GM12873 (cell line): ENCODE results near the gene MCFD2.

ENCODE experiments used
- TF ChIP-seq, protein P1 (sequence below): IDR thresholded peaks from 2 replicates; pipeline ENCODE4 v1.5.1; 2012; ENCODE audit warnings: low read depth, mild to moderate bottlenecking, moderate library complexity, low read length, control low read depth; ENCODE audit not compliant: insufficient read depth; ENCODE audit errors: missing control alignments

The MCFD2 gene

DNA sequence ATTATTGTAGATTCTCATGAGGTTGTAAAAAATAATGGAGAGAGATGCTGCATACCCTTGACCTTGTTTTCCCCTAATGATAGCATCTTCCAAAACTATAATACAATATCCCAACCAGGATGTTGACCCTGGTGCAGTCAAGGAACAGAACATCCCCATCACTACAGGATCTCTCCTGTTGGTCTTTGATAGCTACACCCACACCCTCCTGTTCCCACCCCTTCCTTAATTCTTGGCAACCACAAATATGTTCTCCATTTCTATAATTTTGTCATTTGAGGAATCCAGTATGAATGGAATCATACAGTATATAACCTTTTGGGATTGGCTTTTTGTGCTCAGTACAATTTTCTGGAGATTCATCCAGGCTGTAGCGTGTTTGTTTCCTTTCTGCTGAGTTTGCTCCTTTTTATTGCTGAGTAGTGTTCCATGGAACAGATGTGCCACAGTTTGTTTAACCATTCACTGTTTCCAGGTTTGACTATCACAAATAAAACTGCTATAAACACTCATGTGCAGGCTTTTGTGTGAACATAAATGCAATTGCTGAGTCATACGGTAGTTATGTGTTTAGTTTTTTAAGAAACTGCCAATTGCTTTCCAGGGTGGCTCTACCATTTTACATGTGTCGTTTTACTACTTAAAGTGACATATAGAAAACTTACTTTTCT, 22.2 kb downstream of the MCFD2 start:
- TF ChIP-seq, protein P1, sequence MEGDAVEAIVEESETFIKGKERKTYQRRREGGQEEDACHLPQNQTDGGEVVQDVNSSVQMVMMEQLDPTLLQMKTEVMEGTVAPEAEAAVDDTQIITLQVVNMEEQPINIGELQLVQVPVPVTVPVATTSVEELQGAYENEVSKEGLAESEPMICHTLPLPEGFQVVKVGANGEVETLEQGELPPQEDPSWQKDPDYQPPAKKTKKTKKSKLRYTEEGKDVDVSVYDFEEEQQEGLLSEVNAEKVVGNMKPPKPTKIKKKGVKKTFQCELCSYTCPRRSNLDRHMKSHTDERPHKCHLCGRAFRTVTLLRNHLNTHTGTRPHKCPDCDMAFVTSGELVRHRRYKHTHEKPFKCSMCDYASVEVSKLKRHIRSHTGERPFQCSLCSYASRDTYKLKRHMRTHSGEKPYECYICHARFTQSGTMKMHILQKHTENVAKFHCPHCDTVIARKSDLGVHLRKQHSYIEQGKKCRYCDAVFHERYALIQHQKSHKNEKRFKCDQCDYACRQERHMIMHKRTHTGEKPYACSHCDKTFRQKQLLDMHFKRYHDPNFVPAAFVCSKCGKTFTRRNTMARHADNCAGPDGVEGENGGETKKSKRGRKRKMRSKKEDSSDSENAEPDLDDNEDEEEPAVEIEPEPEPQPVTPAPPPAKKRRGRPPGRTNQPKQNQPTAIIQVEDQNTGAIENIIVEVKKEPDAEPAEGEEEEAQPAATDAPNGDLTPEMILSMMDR: no peak

DNA sequence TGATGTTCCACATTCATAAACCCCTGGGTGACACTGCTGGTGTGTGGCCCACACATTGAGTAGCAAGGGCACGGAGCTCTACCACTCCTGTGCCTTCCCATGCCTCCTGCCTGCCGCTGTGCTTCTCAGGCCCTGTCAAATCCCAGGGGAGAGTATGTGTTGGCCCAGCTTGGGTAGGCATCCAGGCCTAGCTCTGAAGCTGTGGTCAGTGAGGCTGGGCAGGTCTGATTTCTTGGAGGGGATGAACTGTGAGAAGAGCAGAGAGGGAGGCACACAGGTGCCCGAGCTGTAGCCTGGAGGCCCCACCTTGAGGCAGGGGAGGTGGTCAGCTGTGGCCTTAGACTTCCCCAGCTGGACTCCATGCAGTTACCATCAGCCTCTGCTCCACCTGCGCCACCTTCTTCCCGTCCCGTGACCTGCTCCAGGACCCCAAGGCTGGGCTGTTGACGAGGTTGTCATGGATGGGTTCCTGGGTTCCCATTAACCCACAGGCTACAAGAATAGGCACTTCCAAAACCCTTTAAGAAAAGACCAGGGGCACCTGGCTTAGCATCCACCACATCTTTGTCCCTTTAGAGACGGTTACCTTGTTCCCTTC, 23.6 kb downstream of the MCFD2 start:
- TF ChIP-seq, protein P1: no peak

DNA sequence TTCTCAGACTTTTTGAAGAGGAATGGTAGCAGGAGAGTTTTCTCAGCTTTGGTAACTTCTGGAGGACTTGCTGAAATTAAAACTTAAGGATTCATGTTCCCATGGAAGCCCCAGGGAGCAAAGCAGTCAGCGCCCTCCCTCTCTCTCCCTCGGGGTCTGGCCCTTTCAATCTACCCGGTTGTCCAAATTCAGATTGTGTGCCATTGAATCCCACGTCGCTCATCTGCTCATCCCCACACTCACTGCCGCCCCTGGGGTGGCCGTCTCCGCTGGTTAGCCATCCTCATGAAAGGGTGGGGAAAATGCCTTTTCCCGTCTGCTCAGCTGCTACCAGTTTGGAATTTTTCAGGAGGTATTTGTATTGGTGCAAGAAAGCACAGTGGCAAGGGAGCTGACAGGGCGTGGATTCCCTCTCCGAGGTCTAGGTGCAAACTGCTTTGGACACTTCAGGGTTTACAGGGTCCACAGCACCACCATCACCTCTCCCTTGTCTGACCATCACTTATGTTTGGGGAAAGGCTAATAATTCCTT, 27.1 kb downstream of the MCFD2 start:
- TF ChIP-seq, protein P1: no peak

DNA sequence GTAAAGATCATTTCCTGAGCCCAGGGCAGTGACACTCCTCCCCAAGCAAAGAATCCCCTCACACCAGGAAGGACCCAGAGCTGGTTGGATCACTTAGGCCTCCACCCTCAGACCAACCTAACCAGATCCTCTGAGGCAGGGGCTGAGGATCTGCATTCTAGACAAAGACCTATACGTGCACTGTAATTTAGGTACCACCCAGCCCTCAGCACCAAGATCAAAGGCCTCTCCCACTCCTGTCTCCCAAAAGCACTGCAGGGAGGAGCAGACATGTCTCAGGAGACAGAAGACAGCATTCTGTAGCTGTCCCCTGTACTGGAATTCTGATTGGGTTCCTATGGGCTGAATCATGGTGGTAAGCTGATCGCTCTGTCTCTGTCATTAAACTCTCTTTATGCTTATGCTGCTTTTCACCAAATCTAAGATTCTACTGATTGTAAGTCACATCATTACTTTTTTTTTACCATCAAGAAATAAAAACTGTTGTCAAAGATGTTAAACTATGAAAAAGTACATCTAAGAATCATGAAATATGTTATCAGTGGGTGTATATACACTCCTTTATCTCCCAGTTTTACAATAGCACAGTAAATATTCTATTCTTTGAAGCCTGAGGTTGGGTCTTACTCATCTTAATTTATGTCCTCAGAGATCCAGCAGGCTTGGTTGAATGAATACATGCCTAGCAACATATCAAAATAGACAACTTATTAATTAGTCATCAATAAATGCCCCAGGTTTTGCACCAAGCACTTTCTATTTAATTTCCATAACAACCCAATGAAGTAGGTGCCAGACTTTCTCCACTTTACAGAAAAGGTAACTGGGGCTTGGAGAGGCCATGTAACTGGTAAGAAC, 28.3 kb downstream of the MCFD2 start:
- TF ChIP-seq, protein P1: no peak

DNA sequence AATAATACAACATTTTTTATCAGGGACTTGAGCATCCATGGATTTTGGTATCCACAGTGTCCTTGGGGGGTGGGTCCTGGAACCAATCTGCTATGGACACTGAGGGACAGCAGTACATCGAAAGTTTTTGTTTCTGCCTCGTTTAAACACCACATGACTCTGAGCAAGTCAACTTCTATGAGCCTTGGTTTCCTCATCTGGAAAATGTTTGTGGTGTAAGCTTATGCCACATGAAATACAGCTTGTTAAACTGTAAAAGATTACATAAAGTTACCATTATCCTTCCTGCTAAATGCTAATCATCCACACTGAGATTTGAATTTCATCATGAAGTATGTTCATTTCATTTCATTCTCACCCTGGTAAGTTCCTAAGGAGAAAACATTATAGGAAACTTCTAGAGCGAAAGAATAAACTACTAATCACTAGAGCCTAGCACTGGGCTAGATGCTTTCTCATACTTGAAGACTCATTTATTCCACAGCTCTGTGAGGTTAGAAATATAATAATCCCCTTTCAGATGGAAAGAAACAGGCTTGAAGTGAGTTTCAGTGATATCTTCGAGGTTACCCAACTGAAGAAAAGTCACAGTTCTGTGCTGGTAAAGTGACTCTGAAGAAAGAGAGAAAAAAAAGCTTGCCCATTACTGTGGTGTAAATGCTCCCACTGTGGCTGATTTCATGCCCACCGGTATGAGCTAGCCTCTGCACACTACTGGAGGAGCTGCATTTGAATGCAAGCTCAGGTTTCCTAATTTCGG, 29.2 kb downstream of the MCFD2 start:
- TF ChIP-seq, protein P1: no peak

DNA sequence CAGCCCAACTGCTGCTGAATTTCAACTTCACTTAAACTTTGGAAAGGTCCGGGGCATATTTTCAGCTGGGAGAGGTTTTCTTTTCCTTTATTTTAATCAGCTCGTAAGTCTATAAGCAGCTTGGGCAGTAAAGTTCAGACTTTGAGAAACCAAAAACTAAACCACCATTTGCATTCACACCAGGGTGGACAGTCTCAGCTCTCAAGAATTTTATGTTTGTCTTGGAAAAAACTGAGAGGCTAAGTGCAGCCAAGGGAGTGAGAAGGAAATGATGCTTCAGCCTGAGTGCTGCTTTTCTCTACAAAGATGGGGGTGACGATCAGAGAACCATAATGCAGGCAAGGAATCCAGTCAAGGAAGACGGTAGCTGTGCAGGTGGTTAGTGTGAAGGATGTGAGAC, 30.2 kb downstream of the MCFD2 start:
- TF ChIP-seq, protein P1: no peak
